Neural progenitor cell (in vitro differentiated cells): ENCODE data around the gene OR10K1. TPM values are rescaled to one million over a fixed set of nuclear protein-coding genes. Genes with fewer than 3 reads are reported as not detected.

ENCODE experiments used
- DNase-seq: peaks from one replicate; pipeline ENCODE4 v3.0.0-alpha.2; 2016; ENCODE audit warnings: low spot score
- H2AFZ ChIP-seq: fragments of 200-600 bp; sonication (generic); replicated peaks from 2 replicates; pipeline ENCODE4 v1.6.1; 2016; ENCODE audit warnings: antibody characterized with exemption
- H3F3A ChIP-seq: fragments of 200-600 bp; sonication (generic); 2 replicates; pipeline ENCODE4 v1.6.1; 2016; ENCODE audit warnings: antibody characterized with exemption, low read depth
- H3K27ac ChIP-seq: fragments of 200-600 bp; sonication (generic); 2 replicates; pipeline ENCODE4 v1.5.1; 2016; ENCODE audit warnings: mild to moderate bottlenecking
- H3K27me3 ChIP-seq: fragments of 200-600 bp; sonication (generic); 2 replicates; pipeline ENCODE4 v1.6.1; 2016; ENCODE audit warnings: mild to moderate bottlenecking, moderate library complexity
- H3K36me3 ChIP-seq: fragments of 200-600 bp; sonication (generic); 2 replicates; pipeline ENCODE4 v1.5.1; 2016
- H3K4me1 ChIP-seq: fragments of 200-600 bp; sonication (generic); 2 replicates; pipeline ENCODE4 v1.6.1; 2016; ENCODE audit warnings: mixed run types
- H3K4me2 ChIP-seq: fragments of 200-600 bp; sonication (generic); 2 replicates; pipeline ENCODE4 v1.6.1; 2016
- H3K4me3 ChIP-seq: fragments of 200-600 bp; sonication (generic); 2 replicates; pipeline ENCODE4 v1.5.1; 2016
- H3K79me2 ChIP-seq: fragments of 200-600 bp; sonication (generic); 2 replicates; pipeline ENCODE4 v1.6.1; 2016; ENCODE audit warnings: low read depth
- H3K9ac ChIP-seq: fragments of 200-600 bp; sonication (generic); 2 replicates; pipeline ENCODE4 v1.6.1; 2016
- H3K9me3 ChIP-seq: fragments of 200-600 bp; sonication (generic); 2 replicates; pipeline ENCODE4 v1.5.1; 2016; ENCODE audit warnings: low read depth
- H4K20me1 ChIP-seq: fragments of 200-600 bp; sonication (generic); 2 replicates; pipeline ENCODE4 v1.6.1; 2016; ENCODE audit warnings: low read depth
- H3K27ac Mint-ChIP-seq: 3 replicates; pipeline ENCODE4 v1.8.0; 2021; ENCODE audit warnings: mixed read lengths
- H3K27me3 Mint-ChIP-seq: 2 replicates; pipeline ENCODE4 v1.8.0; 2022; ENCODE audit warnings: low read depth, mild to moderate bottlenecking, inconsistent platforms, moderate library complexity, mixed read lengths; ENCODE audit not compliant: insufficient read depth
- H3K36me3 Mint-ChIP-seq: 3 replicates; pipeline ENCODE4 v1.8.0; 2021; ENCODE audit warnings: mixed read lengths
- H3K4me1 Mint-ChIP-seq: 3 replicates; pipeline ENCODE4 v1.8.0; 2021; ENCODE audit warnings: mixed read lengths
- H3K4me3 Mint-ChIP-seq: 3 replicates; pipeline ENCODE4 v1.8.0; 2021; ENCODE audit warnings: mild to moderate bottlenecking, moderate library complexity, mixed read lengths
- H3K9me3 Mint-ChIP-seq: 3 replicates; pipeline ENCODE4 v1.8.0; 2020; ENCODE audit warnings: mixed read lengths
- EZH2 ChIP-seq: fragments of 200-600 bp; sonication (generic); IDR thresholded peaks from 2 replicates; pipeline ENCODE4 v1.6.1; 2017; ENCODE audit warnings: antibody characterized with exemption, mild to moderate bottlenecking, moderate library complexity
- EZH2phosphoT487 ChIP-seq: fragments of 200-600 bp; sonication (generic); IDR thresholded peaks from 2 replicates; pipeline ENCODE4 v1.6.1; 2017; ENCODE audit warnings: antibody characterized with exemption
- total RNA-seq: library from RNA; depleted of rRNA; stranded (reverse); fragments of >200 nt; gene quantifications from 2 replicates; pipeline ENCODE4 v1.2.3, GENCODE V29; 2015; ENCODE audit warnings: low replicate concordance
- TF ChIP-seq, protein P1 (sequence below): fragments of 200-600 bp; sonication (generic); IDR thresholded peaks from 2 replicates; pipeline ENCODE4 v1.5.1; 2017; ENCODE audit warnings: antibody characterized with exemption, mild to moderate bottlenecking

OR10K1 gene
- total RNA-seq, 1 donor from 2014 or later, result not detected

DNA sequence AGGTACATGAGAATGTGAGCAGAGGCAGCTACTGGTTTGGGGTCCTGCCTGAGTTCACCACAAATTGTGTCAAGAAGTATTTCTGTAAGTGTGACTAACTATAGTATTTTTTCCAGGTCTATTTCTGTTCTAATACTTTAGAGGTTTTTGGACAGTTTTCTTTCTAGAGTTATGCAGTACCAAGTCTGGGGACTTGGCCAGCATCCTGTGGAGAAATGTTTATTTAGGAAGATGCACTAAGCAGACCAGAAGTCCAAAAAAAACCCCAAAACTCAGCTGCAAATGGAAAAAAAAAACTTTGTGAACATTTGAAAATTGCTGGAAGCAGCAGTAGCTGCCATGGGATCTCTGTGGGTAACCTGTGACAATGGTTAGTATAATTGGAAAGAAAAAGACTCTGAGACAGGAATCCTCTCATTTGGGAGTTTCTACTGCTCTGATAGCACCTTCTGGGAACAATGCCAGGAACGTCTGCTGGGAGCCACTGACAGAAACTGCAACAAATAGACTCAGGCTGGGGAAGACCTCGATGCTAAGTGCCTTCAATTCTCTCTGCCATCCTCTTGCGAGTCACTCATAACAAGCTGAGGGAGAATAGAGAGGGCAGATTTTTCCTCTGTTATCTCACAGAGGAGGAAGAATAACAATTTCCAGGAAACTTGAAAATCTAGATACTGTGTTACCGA lies 48.0 kb downstream of the OR10K1 start:
- H3K27me3 ChIP-seq, result no peaks in the 10 kb centered on the region
- H3K27me3 Mint-ChIP-seq, result no peaks in the 10 kb centered on the region
- no peaks in the 10 kb centered on the region for H3K79me2 ChIP-seq
- TF ChIP-seq, protein P1, sequence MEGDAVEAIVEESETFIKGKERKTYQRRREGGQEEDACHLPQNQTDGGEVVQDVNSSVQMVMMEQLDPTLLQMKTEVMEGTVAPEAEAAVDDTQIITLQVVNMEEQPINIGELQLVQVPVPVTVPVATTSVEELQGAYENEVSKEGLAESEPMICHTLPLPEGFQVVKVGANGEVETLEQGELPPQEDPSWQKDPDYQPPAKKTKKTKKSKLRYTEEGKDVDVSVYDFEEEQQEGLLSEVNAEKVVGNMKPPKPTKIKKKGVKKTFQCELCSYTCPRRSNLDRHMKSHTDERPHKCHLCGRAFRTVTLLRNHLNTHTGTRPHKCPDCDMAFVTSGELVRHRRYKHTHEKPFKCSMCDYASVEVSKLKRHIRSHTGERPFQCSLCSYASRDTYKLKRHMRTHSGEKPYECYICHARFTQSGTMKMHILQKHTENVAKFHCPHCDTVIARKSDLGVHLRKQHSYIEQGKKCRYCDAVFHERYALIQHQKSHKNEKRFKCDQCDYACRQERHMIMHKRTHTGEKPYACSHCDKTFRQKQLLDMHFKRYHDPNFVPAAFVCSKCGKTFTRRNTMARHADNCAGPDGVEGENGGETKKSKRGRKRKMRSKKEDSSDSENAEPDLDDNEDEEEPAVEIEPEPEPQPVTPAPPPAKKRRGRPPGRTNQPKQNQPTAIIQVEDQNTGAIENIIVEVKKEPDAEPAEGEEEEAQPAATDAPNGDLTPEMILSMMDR, result no peak
- TF ChIP-seq EZH2, result no peak
- TF ChIP-seq EZH2phosphoT487, result no peak
- no peaks in the 10 kb centered on the region for H3K36me3 Mint-ChIP-seq
- no peaks in the 10 kb centered on the region for H4K20me1 ChIP-seq
- H3K4me1 Mint-ChIP-seq, result no peaks in the 10 kb centered on the region
- no peak overlapping the region for H3K27ac ChIP-seq
- H3K9me3 Mint-ChIP-seq, result no peaks in the 10 kb centered on the region
- H2AFZ ChIP-seq, result peak overlapping the region; percentile 14
- no peaks in the 10 kb centered on the region for H3K36me3 ChIP-seq
- no peak overlapping the region for H3K9ac ChIP-seq
- peak; percentile 25 for DNase-seq
- no peak overlapping the region for H3K4me2 ChIP-seq
- no peaks in the 10 kb centered on the region for H3K9me3 ChIP-seq
- H3K27ac Mint-ChIP-seq, result no peak overlapping the region
- no peak overlapping the region for H3K4me3 ChIP-seq
- H3F3A ChIP-seq, result no peaks in the 10 kb centered on the region
- H3K4me3 Mint-ChIP-seq, result no peak overlapping the region
- H3K4me1 ChIP-seq, result peaks cover 11% of the 10 kb centered on the region

DNA sequence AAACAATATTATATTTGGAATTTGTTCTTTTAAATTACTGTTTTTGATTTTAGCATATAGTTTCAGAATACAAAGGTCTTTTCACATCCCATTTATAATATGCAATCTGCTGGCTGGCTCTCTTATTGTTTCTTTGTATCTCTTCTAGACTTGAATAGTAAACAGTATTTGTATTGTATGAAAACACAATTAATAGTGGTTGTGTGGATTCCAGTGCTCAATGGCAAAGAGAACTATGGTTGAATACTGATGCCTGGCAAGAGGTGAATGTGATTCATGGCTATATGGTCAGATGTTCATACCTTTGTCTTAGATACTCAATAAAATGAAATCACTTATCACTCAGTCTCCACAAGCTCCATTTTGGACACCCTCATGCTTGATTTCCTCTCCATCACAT lies 55.3 kb downstream of the OR10K1 start:
- Mint-ChIP-seq H3K9me3 (no peaks in the 10 kb centered on the region), H3K36me3 (no peaks in the 10 kb centered on the region), H3K4me3 (no peak overlapping the region), H3K4me1 (no peaks in the 10 kb centered on the region), H3K27me3 (peaks cover 5% of the 10 kb centered on the region), H3K27ac (no peak overlapping the region)
- Histone ChIP-seq H3K27ac (no peak overlapping the region), H3K36me3 (no peaks in the 10 kb centered on the region), H3K4me2 (no peak overlapping the region), H3F3A (no peaks in the 10 kb centered on the region), H3K9ac (no peak overlapping the region), H4K20me1 (no peaks in the 10 kb centered on the region), H3K4me3 (no peak overlapping the region), H3K9me3 (no peaks in the 10 kb centered on the region), H2AFZ (no peak overlapping the region), H3K27me3 (no peaks in the 10 kb centered on the region), H3K79me2 (no peaks in the 10 kb centered on the region), H3K4me1 (no peaks in the 10 kb centered on the region)
- DNase-seq, result no peak
- TF ChIP-seq EZH2phosphoT487 (no peak), EZH2 (no peak)
- TF ChIP-seq, protein P1, result no peak

Other genes starting within 250 kb of the OR10K1 start
- gene CD1A, start 207.4 kb upstream of the OR10K1 start, total RNA-seq, result not detected in 2 replicates
- gene CD1C, start 171.9 kb upstream of the OR10K1 start, total RNA-seq, result not detected in 2 replicates
- not detected in 2 replicates for gene CD1B, start 130.3 kb upstream of the OR10K1 start, total RNA-seq
- not detected in 2 replicates for gene CD1E, start 107.9 kb upstream of the OR10K1 start, total RNA-seq
- not detected in 2 replicates for gene OR10T2, start 62.4 kb upstream of the OR10K1 start, total RNA-seq
- gene OR10K2, start 35.6 kb upstream of the OR10K1 start, total RNA-seq, result not detected in 2 replicates
- gene OR10R2, start 10.4 kb downstream of the OR10K1 start, total RNA-seq, result not detected in 2 replicates
- not detected in 2 replicates for gene OR6Y1, start 92.6 kb downstream of the OR10K1 start, total RNA-seq
- not detected in 2 replicates for gene OR6P1, start 108.7 kb downstream of the OR10K1 start, total RNA-seq
- not detected in 2 replicates for gene OR10X1, start 118.1 kb downstream of the OR10K1 start, total RNA-seq
- not detected in 2 replicates for gene OR10Z1, start 143.4 kb downstream of the OR10K1 start, total RNA-seq
- gene SPTA1, start 224.9 kb downstream of the OR10K1 start, total RNA-seq, result not detected in 2 replicates
- gene OR6K2, start 238.8 kb downstream of the OR10K1 start, total RNA-seq, result not detected in 2 replicates